Mesendoderm (in vitro differentiated cells): ENCODE data around the gene IL20RA.
"Not testable (repeated sequence)": the region's sequence is repeated elsewhere in the genome, so short reads cannot be mapped to it uniquely, and the experiment has no call there.

Experiments
- DNase-seq: peaks from one replicate; pipeline ENCODE4 v3.0.0; 2013
- H2AK5ac ChIP-seq: 2 replicates; pipeline ENCODE4 v1.6.1; 2013; ENCODE audit warnings: low read length, inconsistent platforms
- H2BK120ac ChIP-seq: 2 replicates; pipeline ENCODE4 v1.6.1; 2013; ENCODE audit warnings: low read depth, mild to moderate bottlenecking, low read length, moderate library complexity, mixed read lengths
- H2BK15ac ChIP-seq: replicated peaks from 2 replicates; pipeline ENCODE4 v1.6.1; 2013; ENCODE audit warnings: low read depth, mild to moderate bottlenecking, moderate library complexity
- H2BK5ac ChIP-seq: 2 replicates; pipeline ENCODE4 v1.6.1; 2013; ENCODE audit warnings: low read length, inconsistent platforms
- H3K18ac ChIP-seq: 2 replicates; pipeline ENCODE4 v1.6.1; 2013; ENCODE audit warnings: mild to moderate bottlenecking, low read length, mixed read lengths
- H3K23ac ChIP-seq: one replicate; pipeline ENCODE4 v1.6.1; 2013; ENCODE audit warnings: low read length
- H3K27ac ChIP-seq: 2 replicates; pipeline ENCODE4 v1.5.1; 2013; ENCODE audit warnings: low read depth, mild to moderate bottlenecking, inconsistent platforms, low read length, moderate library complexity
- H3K27me3 ChIP-seq: 2 replicates; pipeline ENCODE4 v1.6.1; 2013; ENCODE audit warnings: low read length, control low read depth, mild to moderate bottlenecking, inconsistent platforms; ENCODE audit not compliant: insufficient read depth, poor library complexity
- H3K36me3 ChIP-seq: 2 replicates; pipeline ENCODE4 v1.6.1; 2013; ENCODE audit warnings: low read length, inconsistent platforms; ENCODE audit not compliant: control insufficient read depth, insufficient read depth
- H3K4ac ChIP-seq: one replicate; pipeline ENCODE4 v1.6.1; 2013; ENCODE audit warnings: low read depth, mild to moderate bottlenecking, low read length, moderate library complexity
- H3K4me1 ChIP-seq: 2 replicates; pipeline ENCODE4 v1.6.1; 2013; ENCODE audit warnings: low read depth, low read length, inconsistent platforms; ENCODE audit not compliant: control insufficient read depth
- H3K4me2 ChIP-seq: 2 replicates; pipeline ENCODE4 v1.6.1; 2013; ENCODE audit warnings: low read length
- H3K4me3 ChIP-seq: 2 replicates; pipeline ENCODE4 v1.5.1; 2013; ENCODE audit warnings: mild to moderate bottlenecking, low read length
- H3K56ac ChIP-seq: one replicate; pipeline ENCODE4 v1.6.1; 2013; ENCODE audit warnings: low read length
- H3K79me1 ChIP-seq: 2 replicates; pipeline ENCODE4 v1.6.1; 2013; ENCODE audit warnings: low read length, inconsistent platforms
- H3K79me2 ChIP-seq: 2 replicates; pipeline ENCODE4 v1.6.1; 2013; ENCODE audit warnings: mild to moderate bottlenecking, low read length; ENCODE audit not compliant: control insufficient read depth, insufficient read depth
- H3K9ac ChIP-seq: 2 replicates; pipeline ENCODE4 v1.6.1; 2013; ENCODE audit warnings: low read length, inconsistent platforms
- H4K5ac ChIP-seq: one replicate; pipeline ENCODE4 v1.6.1; 2013; ENCODE audit warnings: low read length
- H4K8ac ChIP-seq: one replicate; pipeline ENCODE4 v1.6.1; 2013; ENCODE audit warnings: low read depth, mild to moderate bottlenecking, control low read depth, low read length, moderate library complexity
- WGBS: extraction: QIAGEN DNeasy Blood & Tissue Kit; methylation state at CpG from one replicate; pipeline ENCODE4 v1.1.7; 2013; ENCODE audit warnings: low lambda C conversion rate, missing lambda C conversion rate; ENCODE audit not compliant: insufficient coverage; ENCODE audit errors: extremely low coverage; 5-methylcytosine and 5-hydroxymethylcytosine counted together

IL20RA gene

GRCh38 chr6:137076277-137077068 is 31.7 kb upstream of the IL20RA start:
- no peaks in the 10 kb centered on the region for H3K36me3 ChIP-seq
- H3K79me2 ChIP-seq: no peaks in the 10 kb centered on the region
- H3K4ac ChIP-seq: no peak overlapping the region
- H2BK5ac ChIP-seq: no peak overlapping the region
- H4K8ac ChIP-seq: no peak overlapping the region
- WGBS: no CpG with 5 or more reads among the region's 4 CpGs
- H3K9ac ChIP-seq: no peak overlapping the region
- H3K18ac ChIP-seq: no peak overlapping the region
- H3K79me1 ChIP-seq: no peaks in the 10 kb centered on the region
- no peak overlapping the region for H3K56ac ChIP-seq
- DNase-seq: peak; percentile 92
- H3K4me3 ChIP-seq: no peak overlapping the region
- no peak overlapping the region for H2AK5ac ChIP-seq
- no peak overlapping the region for H3K4me2 ChIP-seq
- H3K4me1 ChIP-seq: no peaks in the 10 kb centered on the region
- no peak overlapping the region for H3K23ac ChIP-seq
- H3K27me3 ChIP-seq: no peaks in the 10 kb centered on the region
- H3K27ac ChIP-seq: no peak overlapping the region
- no peak overlapping the region for H2BK120ac ChIP-seq
- no peak overlapping the region for H2BK15ac ChIP-seq
- H4K5ac ChIP-seq: no peak overlapping the region

- H3K23ac ChIP-seq, H3K56ac ChIP-seq, H2BK15ac ChIP-seq, H3K27me3 ChIP-seq, H3K79me1 ChIP-seq, H3K4me3 ChIP-seq, H3K4ac ChIP-seq, H4K8ac ChIP-seq, H4K5ac ChIP-seq, H3K79me2 ChIP-seq, H3K27ac ChIP-seq, H3K9ac ChIP-seq, H2AK5ac ChIP-seq, H3K4me1 ChIP-seq, DNase-seq, H3K4me2 ChIP-seq, H2BK120ac ChIP-seq, H3K18ac ChIP-seq, H2BK5ac ChIP-seq, H3K36me3 ChIP-seq: not testable (repeated sequence)
- WGBS: no CpG with 5 or more reads among the region's 3 CpGs
Measured at GRCh38 chr6:137075790-137076189, 31.0 kb upstream of the IL20RA start.

- no peaks in the 10 kb centered on the region for H3K27me3 ChIP-seq
- no peak overlapping the region for H3K27ac ChIP-seq
- H3K79me2 ChIP-seq: no peaks in the 10 kb centered on the region
- no peaks in the 10 kb centered on the region for H3K36me3 ChIP-seq
- H3K4me3 ChIP-seq: no peak overlapping the region
- H4K5ac ChIP-seq: no peak overlapping the region
- H4K8ac ChIP-seq: no peak overlapping the region
- no peak overlapping the region for H3K4ac ChIP-seq
- no peak for DNase-seq
- H2BK15ac ChIP-seq: no peak overlapping the region
- H2AK5ac ChIP-seq: no peak overlapping the region
- H3K4me1 ChIP-seq: peaks cover 3% of the 10 kb centered on the region
- WGBS: no CpG with 5 or more reads among the region's 5 CpGs
- H2BK120ac ChIP-seq: no peak overlapping the region
- no peak overlapping the region for H3K23ac ChIP-seq
- H3K79me1 ChIP-seq: no peaks in the 10 kb centered on the region
- no peak overlapping the region for H3K18ac ChIP-seq
- no peak overlapping the region for H3K4me2 ChIP-seq
- no peak overlapping the region for H3K9ac ChIP-seq
- no peak overlapping the region for H2BK5ac ChIP-seq
- H3K56ac ChIP-seq: no peak overlapping the region
Measured at GRCh38 chr6:137070303-137070702, 25.5 kb upstream of the IL20RA start.

GRCh38 chr6:137067399-137067798 is 22.6 kb upstream of the IL20RA start:
- Histone ChIP-seq H3K56ac (no peak overlapping the region), H2AK5ac (no peak overlapping the region), H3K79me1 (no peaks in the 10 kb centered on the region), H4K8ac (no peak overlapping the region), H2BK5ac (no peak overlapping the region), H3K27ac (no peak overlapping the region), H3K23ac (no peak overlapping the region), H3K36me3 (no peaks in the 10 kb centered on the region), H3K4ac (no peak overlapping the region), H4K5ac (no peak overlapping the region), H3K18ac (peak overlapping the region; percentile 23), H3K4me1 (peaks cover 3% of the 10 kb centered on the region), H2BK120ac (no peak overlapping the region), H3K4me3 (no peak overlapping the region), H3K9ac (no peak overlapping the region), H3K27me3 (no peaks in the 10 kb centered on the region), H3K4me2 (no peak overlapping the region), H3K79me2 (no peaks in the 10 kb centered on the region), H2BK15ac (no peak overlapping the region)
- no CpG with 5 or more reads among the region's 2 CpGs for WGBS
- no peak for DNase-seq

DNA sequence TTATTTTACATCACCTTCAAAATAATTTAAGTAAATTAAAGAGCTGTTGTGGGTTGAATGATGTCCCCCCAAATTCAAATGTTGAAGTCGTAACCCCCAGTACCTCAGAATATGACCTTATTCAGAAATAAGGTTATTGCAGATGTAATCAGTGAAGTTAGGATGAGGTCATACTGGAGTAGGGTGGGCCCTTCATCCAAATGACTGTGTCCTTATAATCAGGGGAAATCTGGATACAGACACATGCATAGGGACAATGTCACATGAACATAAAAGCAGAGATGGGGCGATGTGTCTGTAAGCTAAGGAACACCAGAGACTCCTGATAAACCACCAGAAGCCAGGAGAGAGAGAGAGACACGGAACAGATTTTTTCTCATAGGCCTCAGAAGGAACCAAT is 13.3 kb upstream of the IL20RA start:
- Histone ChIP-seq H3K18ac (no peak overlapping the region), H2BK15ac (no peak overlapping the region), H3K56ac (no peak overlapping the region), H3K23ac (no peak overlapping the region), H2BK5ac (no peak overlapping the region), H2AK5ac (no peak overlapping the region), H3K79me1 (no peaks in the 10 kb centered on the region), H4K5ac (no peak overlapping the region), H3K9ac (no peak overlapping the region), H3K4ac (no peak overlapping the region), H3K4me2 (no peak overlapping the region), H3K79me2 (no peaks in the 10 kb centered on the region), H3K27me3 (no peaks in the 10 kb centered on the region), H3K36me3 (no peaks in the 10 kb centered on the region), H4K8ac (no peak overlapping the region), H3K27ac (no peak overlapping the region), H3K4me1 (no peaks in the 10 kb centered on the region), H2BK120ac (no peak overlapping the region), H3K4me3 (no peak overlapping the region)
- DNase-seq: no peak
- WGBS: no CpG with 5 or more reads among the region's 3 CpGs
